SK-N-SH treated with all-trans-retinoic acid at 6 μM for 48 hours (cell line): ENCODE measurements around the gene FBXL16.

Source experiments
- ATAC-seq: fragments of 200-7000 bp; cut with Tn5 transposase; 3 replicates; pipeline ENCODE4 v1.9.1; 2020; ENCODE audit warnings: mild to moderate bottlenecking, moderate library complexity
- BACH2 ChIP-seq: fragments of 250-450 bp; sonication (Bioruptor Pico); IDR thresholded peaks from 2 replicates; pipeline ENCODE4 v1.9.0; 2021; ENCODE audit warnings: mild to moderate bottlenecking, borderline replicate concordance
- CREB5 ChIP-seq: fragments of 250-450 bp; sonication (Bioruptor Pico); IDR thresholded peaks from 2 replicates; pipeline ENCODE4 v1.5.1; 2020; ENCODE audit warnings: low read depth, mild to moderate bottlenecking, moderate library complexity
- CSDC2 ChIP-seq: fragments of 250-450 bp; sonication (Bioruptor Pico); IDR thresholded peaks from 2 replicates; pipeline ENCODE4 v1.5.0; 2020; ENCODE audit warnings: mild to moderate bottlenecking, moderate library complexity
- CSRNP3 ChIP-seq: fragments of 250-450 bp; sonication (Bioruptor Pico); IDR thresholded peaks from 2 replicates; pipeline ENCODE4 v1.5.1; 2021; ENCODE audit warnings: mild to moderate bottlenecking, moderate library complexity
- ESRRG ChIP-seq: fragments of 250-450 bp; sonication (Bioruptor Pico); IDR thresholded peaks from 2 replicates; pipeline ENCODE4 v1.6.1; 2021; ENCODE audit warnings: mild to moderate bottlenecking
- GLIS3 ChIP-seq: fragments of 250-450 bp; sonication (Bioruptor Pico); IDR thresholded peaks from 2 replicates; pipeline ENCODE4 v1.5.0; 2020; ENCODE audit warnings: mild to moderate bottlenecking, moderate library complexity
- ISL1 ChIP-seq: fragments of 250-450 bp; sonication (Bioruptor Pico); IDR thresholded peaks from 2 replicates; pipeline ENCODE4 v2.1.2; 2022; ENCODE audit warnings: mild to moderate bottlenecking, moderate library complexity
- POU6F1 ChIP-seq: fragments of 250-450 bp; sonication (Bioruptor Pico); IDR thresholded peaks from 2 replicates; pipeline ENCODE4 v1.8.0; 2021; ENCODE audit warnings: low read depth, mild to moderate bottlenecking, moderate library complexity, borderline replicate concordance
- RARB ChIP-seq: fragments of 250-450 bp; sonication (Bioruptor Pico); IDR thresholded peaks from 2 replicates; pipeline ENCODE4 v1.8.0; 2021; ENCODE audit warnings: mild to moderate bottlenecking, moderate library complexity
- TSHZ2 ChIP-seq: fragments of 250-450 bp; sonication (Bioruptor Pico); IDR thresholded peaks from 2 replicates; pipeline ENCODE4 v1.5.0; 2020; ENCODE audit warnings: mild to moderate bottlenecking, moderate library complexity
- ZC3H10 ChIP-seq: fragments of 250-450 bp; sonication (Bioruptor Pico); IDR thresholded peaks from 2 replicates; pipeline ENCODE4 v1.5.1; 2021; ENCODE audit warnings: mild to moderate bottlenecking, moderate library complexity
- ZFP3 ChIP-seq: fragments of 250-450 bp; sonication (Bioruptor Pico); IDR thresholded peaks from 2 replicates; pipeline ENCODE4 v1.5.0; 2020; ENCODE audit warnings: mild to moderate bottlenecking, moderate library complexity
- ZNF565 ChIP-seq: fragments of 450-650 bp; formaldehyde crosslinking; conservative IDR thresholded peaks from 2 replicates; pipeline ENCODE4 v1.5.0; 2020; ENCODE audit warnings: low read depth, mild to moderate bottlenecking, moderate library complexity
- ZNF70 ChIP-seq: fragments of 450-650 bp; formaldehyde crosslinking; IDR thresholded peaks from 2 replicates; pipeline ENCODE4 v1.5.0; 2020; ENCODE audit warnings: mild to moderate bottlenecking, moderate library complexity
- ZNF8 ChIP-seq: fragments of 450-650 bp; formaldehyde crosslinking; IDR thresholded peaks from 2 replicates; pipeline ENCODE4 v1.5.0; 2020; ENCODE audit warnings: mild to moderate bottlenecking, moderate library complexity
- TF ChIP-seq, protein P1 (sequence below): fragments of 250-450 bp; sonication (Bioruptor Pico); IDR thresholded peaks from 2 replicates; pipeline ENCODE4 v1.8.0; 2020; ENCODE audit warnings: mild to moderate bottlenecking, moderate library complexity, borderline replicate concordance

Gene FBXL16

GRCh38 chr16:715477-716199, 10.0 kb upstream of the FBXL16 start:
- TF ChIP-seq GLIS3 (CRISPR knock-in tag) (no peak), ISL1 (CRISPR knock-in tag) (no peak), ZNF8 (CRISPR knock-in tag) (no peak), BACH2 (CRISPR knock-in tag) (no peak), ESRRG (CRISPR knock-in tag) (no peak), CREB5 (CRISPR knock-in tag) (no peak), ZNF70 (CRISPR knock-in tag) (no peak), TSHZ2 (CRISPR knock-in tag) (no peak), RARB (no peak), POU6F1 (no peak), ZC3H10 (CRISPR knock-in tag) (no peak), CSDC2 (CRISPR knock-in tag) (no peak), CSRNP3 (CRISPR knock-in tag) (no peak)
- peak; percentile 1 for ATAC-seq

- ATAC-seq: peak; percentile 65
- TF ChIP-seq CREB5 (CRISPR knock-in tag): no peak
- no peak for TF ChIP-seq ZFP3 (CRISPR knock-in tag)
- TF ChIP-seq, protein P1, sequence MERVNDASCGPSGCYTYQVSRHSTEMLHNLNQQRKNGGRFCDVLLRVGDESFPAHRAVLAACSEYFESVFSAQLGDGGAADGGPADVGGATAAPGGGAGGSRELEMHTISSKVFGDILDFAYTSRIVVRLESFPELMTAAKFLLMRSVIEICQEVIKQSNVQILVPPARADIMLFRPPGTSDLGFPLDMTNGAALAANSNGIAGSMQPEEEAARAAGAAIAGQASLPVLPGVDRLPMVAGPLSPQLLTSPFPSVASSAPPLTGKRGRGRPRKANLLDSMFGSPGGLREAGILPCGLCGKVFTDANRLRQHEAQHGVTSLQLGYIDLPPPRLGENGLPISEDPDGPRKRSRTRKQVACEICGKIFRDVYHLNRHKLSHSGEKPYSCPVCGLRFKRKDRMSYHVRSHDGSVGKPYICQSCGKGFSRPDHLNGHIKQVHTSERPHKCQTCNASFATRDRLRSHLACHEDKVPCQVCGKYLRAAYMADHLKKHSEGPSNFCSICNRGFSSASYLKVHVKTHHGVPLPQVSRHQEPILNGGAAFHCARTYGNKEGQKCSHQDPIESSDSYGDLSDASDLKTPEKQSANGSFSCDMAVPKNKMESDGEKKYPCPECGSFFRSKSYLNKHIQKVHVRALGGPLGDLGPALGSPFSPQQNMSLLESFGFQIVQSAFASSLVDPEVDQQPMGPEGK (CRISPR knock-in tag): no peak
- TF ChIP-seq ZC3H10 (CRISPR knock-in tag): no peak
- no peak for TF ChIP-seq ISL1 (CRISPR knock-in tag)
- no peak for TF ChIP-seq ZNF565
- no peak for TF ChIP-seq TSHZ2 (CRISPR knock-in tag)
- no peak for TF ChIP-seq ESRRG (CRISPR knock-in tag)
Observed at GRCh38 chr16:714558-715476, 9.2 kb upstream of the FBXL16 start, which contains the start of gene METRN. METRN (plus strand) TSS chr16:715118; CDS start chr16:715290, 172 bp downstream.
